Neural crest cell (in vitro differentiated cells): ENCODE measurements around the gene AUTS2. TPM values are rescaled to one million over a fixed set of nuclear protein-coding genes. Genes with fewer than 3 reads are reported as not detected.

Experiments
- DNase-seq: peaks from one replicate; pipeline ENCODE4 v3.0.0; 2021; ENCODE audit warnings: low read depth, mixed read lengths, low spot score
- H3K27ac Mint-ChIP-seq: one replicate; pipeline ENCODE4 v1.8.0; 2021; ENCODE audit warnings: mild to moderate bottlenecking, mixed read lengths; ENCODE audit not compliant: unreplicated experiment
- H3K27me3 Mint-ChIP-seq: 2 replicates; pipeline ENCODE4 v1.8.0; 2021; ENCODE audit warnings: low read depth, mild to moderate bottlenecking, mixed read lengths
- H3K36me3 Mint-ChIP-seq: 2 replicates; pipeline ENCODE4 v1.8.0; 2021; ENCODE audit warnings: low read depth, mild to moderate bottlenecking, mixed read lengths
- H3K4me1 Mint-ChIP-seq: 2 replicates; pipeline ENCODE4 v1.8.0; 2021; ENCODE audit warnings: mixed read lengths
- H3K4me3 Mint-ChIP-seq: one replicate; pipeline ENCODE4 v1.8.0; 2021; ENCODE audit warnings: mild to moderate bottlenecking, mixed read lengths
- H3K9me3 Mint-ChIP-seq: 2 replicates; pipeline ENCODE4 v1.8.0; 2021; ENCODE audit warnings: mixed read lengths
- total RNA-seq: library from RNA; stranded (reverse); gene quantifications from 2 replicates; pipeline ENCODE4 v1.2.1, GENCODE V29; 2021
- TF ChIP-seq, protein P1 (sequence below): fragments of 200-600 bp; sonication (generic); conservative IDR thresholded peaks from 2 replicates; pipeline ENCODE4 v1.5.0; 2021; ENCODE audit warnings: antibody characterized with exemption, mild to moderate bottlenecking

The AUTS2 gene
- total RNA-seq, 1 donor from 2014 or later = 152 TPM

DNA sequence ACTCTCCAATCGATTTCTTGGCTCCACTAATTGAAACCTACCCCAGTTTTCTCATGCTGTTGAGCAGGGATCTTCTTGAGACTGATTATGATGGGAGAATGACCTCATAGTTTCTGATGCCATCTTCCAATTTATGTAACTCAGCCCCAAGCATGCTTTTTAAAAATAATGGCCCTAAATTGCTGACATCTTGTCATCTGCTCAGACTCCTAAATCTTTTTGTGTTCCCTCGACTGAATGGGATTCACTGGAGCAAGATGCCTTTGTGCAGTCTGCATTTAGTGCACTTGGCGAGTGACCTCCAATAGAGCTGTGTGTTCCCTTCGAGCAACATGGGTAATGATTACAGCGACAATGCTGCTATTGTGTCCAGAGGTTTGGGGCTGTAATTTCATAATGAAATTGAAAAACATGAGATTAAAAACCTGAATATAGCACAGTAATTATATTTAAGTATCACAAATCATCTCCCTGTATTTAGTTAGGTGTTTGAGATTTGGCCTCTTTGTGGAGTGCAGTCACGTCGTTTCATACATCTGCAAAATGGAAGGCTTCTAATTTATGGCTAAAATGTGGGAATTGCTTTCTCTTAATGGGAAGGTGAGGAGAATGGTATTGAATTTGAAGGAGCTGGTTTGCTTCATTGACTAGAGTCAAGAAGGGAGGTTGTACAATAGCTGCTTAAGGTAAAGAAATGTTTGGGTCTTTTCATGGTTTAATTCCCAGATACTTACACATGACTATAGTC lies 192.9 kb downstream of the AUTS2 start:
- H3K36me3 Mint-ChIP-seq = no peaks in the 10 kb centered on the region
- no peaks in the 10 kb centered on the region for H3K27me3 Mint-ChIP-seq
- no peak for DNase-seq
- no peak overlapping the region for H3K27ac Mint-ChIP-seq
- H3K9me3 Mint-ChIP-seq = no peaks in the 10 kb centered on the region
- peaks cover 53% of the 10 kb centered on the region for H3K4me1 Mint-ChIP-seq
- no peak overlapping the region for H3K4me3 Mint-ChIP-seq
- TF ChIP-seq, protein P1, sequence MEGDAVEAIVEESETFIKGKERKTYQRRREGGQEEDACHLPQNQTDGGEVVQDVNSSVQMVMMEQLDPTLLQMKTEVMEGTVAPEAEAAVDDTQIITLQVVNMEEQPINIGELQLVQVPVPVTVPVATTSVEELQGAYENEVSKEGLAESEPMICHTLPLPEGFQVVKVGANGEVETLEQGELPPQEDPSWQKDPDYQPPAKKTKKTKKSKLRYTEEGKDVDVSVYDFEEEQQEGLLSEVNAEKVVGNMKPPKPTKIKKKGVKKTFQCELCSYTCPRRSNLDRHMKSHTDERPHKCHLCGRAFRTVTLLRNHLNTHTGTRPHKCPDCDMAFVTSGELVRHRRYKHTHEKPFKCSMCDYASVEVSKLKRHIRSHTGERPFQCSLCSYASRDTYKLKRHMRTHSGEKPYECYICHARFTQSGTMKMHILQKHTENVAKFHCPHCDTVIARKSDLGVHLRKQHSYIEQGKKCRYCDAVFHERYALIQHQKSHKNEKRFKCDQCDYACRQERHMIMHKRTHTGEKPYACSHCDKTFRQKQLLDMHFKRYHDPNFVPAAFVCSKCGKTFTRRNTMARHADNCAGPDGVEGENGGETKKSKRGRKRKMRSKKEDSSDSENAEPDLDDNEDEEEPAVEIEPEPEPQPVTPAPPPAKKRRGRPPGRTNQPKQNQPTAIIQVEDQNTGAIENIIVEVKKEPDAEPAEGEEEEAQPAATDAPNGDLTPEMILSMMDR = no peak

DNA sequence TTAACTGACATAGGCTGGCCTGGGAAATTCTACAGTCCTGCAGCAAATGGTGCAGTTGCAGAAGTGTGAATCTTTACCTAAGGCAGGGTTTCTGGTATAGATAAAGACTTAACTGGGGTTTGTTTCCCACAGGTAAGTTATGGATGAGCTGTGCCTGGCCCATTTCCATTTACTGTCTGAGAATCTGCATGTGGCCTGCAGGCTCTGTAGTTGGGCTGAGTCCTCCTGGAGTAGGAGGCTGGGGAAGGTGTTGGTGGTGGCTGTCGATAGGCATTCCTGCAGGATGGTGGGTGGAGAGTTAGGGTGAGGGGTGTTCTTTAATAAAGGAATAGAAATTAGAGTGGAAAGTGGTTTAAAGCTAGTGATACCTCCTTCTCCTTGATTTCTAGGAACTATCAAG lies 193.5 kb downstream of the AUTS2 start:
- Mint-ChIP-seq H3K27ac (no peak overlapping the region), H3K27me3 (no peaks in the 10 kb centered on the region), H3K4me1 (peaks cover 53% of the 10 kb centered on the region), H3K9me3 (no peaks in the 10 kb centered on the region), H3K4me3 (no peak overlapping the region), H3K36me3 (no peaks in the 10 kb centered on the region)
- no peak for DNase-seq
- TF ChIP-seq, protein P1 = no peak

DNA sequence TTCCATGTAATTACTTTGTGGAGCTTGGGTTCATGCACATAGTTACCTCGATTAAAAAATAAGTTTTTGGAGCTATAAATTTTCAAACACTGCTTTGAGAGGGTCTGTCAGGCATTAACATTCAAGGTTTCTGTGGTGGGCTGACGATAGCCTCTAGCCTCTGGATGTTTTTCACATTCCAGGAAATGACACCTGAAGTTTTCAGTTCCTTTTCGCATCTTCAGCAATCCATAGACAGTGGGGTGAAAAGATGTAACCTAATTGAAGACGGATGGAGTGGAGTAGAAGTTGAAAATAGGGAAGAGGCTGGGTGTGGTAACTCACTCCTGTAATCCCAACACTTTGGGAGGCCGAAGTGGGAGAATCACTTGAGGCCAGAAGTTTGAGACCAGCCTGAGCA lies 197.7 kb downstream of the AUTS2 start:
- H3K27ac Mint-ChIP-seq = no peak overlapping the region
- H3K4me3 Mint-ChIP-seq = no peak overlapping the region
- H3K36me3 Mint-ChIP-seq = no peaks in the 10 kb centered on the region
- TF ChIP-seq, protein P1 = no peak
- no peak for DNase-seq
- H3K4me1 Mint-ChIP-seq = peaks cover 32% of the 10 kb centered on the region
- no peaks in the 10 kb centered on the region for H3K27me3 Mint-ChIP-seq
- no peaks in the 10 kb centered on the region for H3K9me3 Mint-ChIP-seq

DNA sequence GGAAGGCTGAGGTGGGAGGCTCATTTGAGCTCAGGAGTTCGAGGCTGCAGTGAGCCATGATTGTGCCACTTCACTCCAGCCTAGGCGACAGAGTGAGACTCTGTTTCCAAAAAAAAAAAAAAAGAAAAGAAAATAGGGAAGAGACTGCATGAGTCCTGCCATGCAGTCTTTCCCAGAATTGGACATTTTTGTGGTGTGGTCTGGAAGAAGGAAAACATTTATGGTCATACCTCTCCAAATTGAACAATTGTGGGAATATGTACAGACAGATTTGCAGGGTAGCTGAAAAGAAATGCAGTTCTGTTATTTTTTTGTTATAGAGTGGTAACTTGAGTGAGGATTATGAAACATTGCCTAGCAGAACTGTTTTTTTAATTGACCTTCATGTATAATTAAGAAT lies 198.1 kb downstream of the AUTS2 start:
- Mint-ChIP-seq H3K4me3 (no peak overlapping the region), H3K27ac (no peak overlapping the region), H3K36me3 (no peaks in the 10 kb centered on the region), H3K27me3 (no peaks in the 10 kb centered on the region), H3K9me3 (no peaks in the 10 kb centered on the region), H3K4me1 (peaks cover 29% of the 10 kb centered on the region)
- DNase-seq = no peak
- TF ChIP-seq, protein P1 = no peak

DNA sequence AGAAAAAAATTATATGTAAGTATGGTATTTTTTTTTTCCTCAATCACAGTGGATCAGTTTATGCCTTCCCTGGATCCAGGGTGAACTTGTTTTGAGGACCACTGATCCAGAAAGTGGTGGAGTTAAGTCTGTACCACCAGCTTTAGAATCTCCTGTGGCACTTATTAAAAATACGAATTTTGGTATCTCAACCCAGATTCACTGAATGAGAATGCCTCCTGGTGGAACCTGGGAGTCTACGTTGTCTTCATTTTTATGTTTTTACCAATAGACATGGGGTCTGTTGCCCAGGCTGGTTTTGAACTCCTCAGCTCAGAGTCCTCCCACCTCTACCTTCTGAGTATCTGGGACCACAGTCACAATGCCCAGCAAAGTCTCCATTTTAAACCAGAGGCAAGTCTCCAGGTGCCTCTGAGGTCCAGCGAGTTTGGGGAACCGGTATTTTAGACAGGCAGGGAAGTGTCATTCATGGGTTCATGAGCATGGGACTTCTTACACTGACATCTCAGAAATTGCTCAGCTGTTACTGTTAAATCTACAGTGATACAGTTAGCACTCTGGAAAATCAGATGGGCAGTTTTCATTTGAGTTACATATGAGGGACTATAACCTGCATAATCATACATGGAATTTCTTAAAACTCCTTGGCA lies 200.9 kb downstream of the AUTS2 start:
- H3K36me3 Mint-ChIP-seq = no peaks in the 10 kb centered on the region
- H3K9me3 Mint-ChIP-seq = no peaks in the 10 kb centered on the region
- H3K27me3 Mint-ChIP-seq = no peaks in the 10 kb centered on the region
- no peak overlapping the region for H3K4me3 Mint-ChIP-seq
- peaks cover 12% of the 10 kb centered on the region for H3K4me1 Mint-ChIP-seq
- H3K27ac Mint-ChIP-seq = no peak overlapping the region
- no peak for DNase-seq
- TF ChIP-seq, protein P1 = no peak
